Measurements from ENCODE around the gene ALG1.
"Not testable (repeated sequence)": the region's sequence is repeated elsewhere in the genome, so short reads cannot be mapped to it uniquely, and the experiment has no call there.

DNA sequence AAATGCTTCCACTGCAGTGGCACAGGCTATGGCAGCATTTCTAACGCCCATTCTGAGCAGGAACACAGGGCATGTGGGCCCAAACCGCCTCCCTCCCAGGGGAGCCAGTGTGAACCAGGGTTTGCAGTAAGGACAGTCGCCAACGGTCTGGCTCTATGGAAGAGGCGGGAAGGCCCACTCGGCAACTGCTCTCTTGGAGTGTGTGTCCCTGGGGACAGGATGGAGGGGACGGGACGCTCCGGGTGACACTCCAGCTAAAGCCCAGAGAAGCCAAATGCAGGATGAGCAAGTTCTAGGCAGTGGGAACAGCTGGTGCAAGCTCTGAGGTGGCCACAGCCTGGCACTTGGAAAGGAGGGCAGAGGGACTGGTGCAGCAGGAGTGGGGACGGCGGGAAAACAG is 22.1 kb downstream of the ALG1 start:
- TF ChIP-seq, protein P1, sequence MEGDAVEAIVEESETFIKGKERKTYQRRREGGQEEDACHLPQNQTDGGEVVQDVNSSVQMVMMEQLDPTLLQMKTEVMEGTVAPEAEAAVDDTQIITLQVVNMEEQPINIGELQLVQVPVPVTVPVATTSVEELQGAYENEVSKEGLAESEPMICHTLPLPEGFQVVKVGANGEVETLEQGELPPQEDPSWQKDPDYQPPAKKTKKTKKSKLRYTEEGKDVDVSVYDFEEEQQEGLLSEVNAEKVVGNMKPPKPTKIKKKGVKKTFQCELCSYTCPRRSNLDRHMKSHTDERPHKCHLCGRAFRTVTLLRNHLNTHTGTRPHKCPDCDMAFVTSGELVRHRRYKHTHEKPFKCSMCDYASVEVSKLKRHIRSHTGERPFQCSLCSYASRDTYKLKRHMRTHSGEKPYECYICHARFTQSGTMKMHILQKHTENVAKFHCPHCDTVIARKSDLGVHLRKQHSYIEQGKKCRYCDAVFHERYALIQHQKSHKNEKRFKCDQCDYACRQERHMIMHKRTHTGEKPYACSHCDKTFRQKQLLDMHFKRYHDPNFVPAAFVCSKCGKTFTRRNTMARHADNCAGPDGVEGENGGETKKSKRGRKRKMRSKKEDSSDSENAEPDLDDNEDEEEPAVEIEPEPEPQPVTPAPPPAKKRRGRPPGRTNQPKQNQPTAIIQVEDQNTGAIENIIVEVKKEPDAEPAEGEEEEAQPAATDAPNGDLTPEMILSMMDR (IDR thresholded peaks at IDR 0.05; ENCODE audit: low read length) = not testable (repeated sequence)
- TF ChIP-seq EZH2phosphoT487 (IDR thresholded peaks at IDR 0.05; ENCODE audit: low read length) = not testable (repeated sequence)
